Naive thymus-derived CD4-positive, alpha-beta T cell (primary cell): Measurements from ENCODE around the gene LRFN2. TPM values are rescaled to one million over a fixed set of nuclear protein-coding genes. Genes with fewer than 3 reads are reported as not detected.

Experiments used
- ATAC-seq: fragments of 150-1000 bp; cut with Tn5 transposase; 2 replicates; pipeline ENCODE4 v1.10.0; 2021; ENCODE audit warnings: mild to moderate bottlenecking, moderate library complexity
- CTCF ChIA-PET: fragments of 350-600 bp; sonication (Branson Sonifier 250); formaldehyde crosslinking; loops from one replicate; lab custom pipeline; 2021; ENCODE audit warnings: antibody characterized with exemption; lab: Charles Lee
- POLR2A ChIA-PET: fragments of 350-600 bp; sonication (Branson Sonifier 250); formaldehyde crosslinking; loops from one replicate; lab custom pipeline; 2021; ENCODE audit warnings: antibody characterized with exemption, inconsistent platforms; lab: Charles Lee
- DNase-seq, 9 donors: peaks; one replicate each; pipeline versions ENCODE4 v3.0.0 to v3.0.0-alpha.2; 2020 to 2022; ENCODE audit warnings: mixed read lengths in 1 of 9
- H3K27ac ChIP-seq: one replicate; pipeline ENCODE4 v1.7.0; 2013; ENCODE audit warnings: mild to moderate bottlenecking, low read depth, low read length, moderate library complexity
- H3K27me3 ChIP-seq, 2 donors: one replicate each; pipeline ENCODE4 v1.7.0; 2013; ENCODE audit warnings: low read length in 2 of 2, mild to moderate bottlenecking in 2 of 2, moderate library complexity in 2 of 2; ENCODE audit not compliant: control insufficient read depth in 2 of 2, insufficient read depth in 2 of 2
- H3K36me3 ChIP-seq, 3 experiments: 1 replicate in 2 of 3; 2 replicates in 1 of 3; pipeline ENCODE4 v1.7.0; 2013; ENCODE audit warnings: low read length in 3 of 3, mild to moderate bottlenecking in 3 of 3, moderate library complexity in 1 of 3; ENCODE audit not compliant: insufficient read depth in 3 of 3, control insufficient read depth in 2 of 3
- H3K4me1 ChIP-seq, 2 donors: one replicate each; pipeline ENCODE4 v1.7.0; 2013; ENCODE audit warnings: low read length in 2 of 2, mild to moderate bottlenecking in 2 of 2, moderate library complexity in 1 of 2; ENCODE audit not compliant: control insufficient read depth in 2 of 2, insufficient read depth in 2 of 2
- H3K4me3 ChIP-seq: 2 replicates; pipeline ENCODE4 v1.7.0; 2013; ENCODE audit warnings: mild to moderate bottlenecking, low read length
- H3K9me3 ChIP-seq, 3 experiments: 1 replicate in 2 of 3; 2 replicates in 1 of 3; pipeline ENCODE4 v1.7.0; 2013; ENCODE audit warnings: low read length in 3 of 3; ENCODE audit not compliant: control insufficient read depth in 2 of 3
- H3K27ac Mint-ChIP-seq, 9 donors: one replicate each; pipeline ENCODE4 v1.8.0; 2020 to 2022; ENCODE audit warnings: mixed read lengths in 9 of 9, mild to moderate bottlenecking in 8 of 9, moderate library complexity in 5 of 9, inconsistent platforms in 2 of 9
- H3K27me3 Mint-ChIP-seq, 5 donors: one replicate each; pipeline ENCODE4 v1.8.0; 2021 to 2022; ENCODE audit warnings: mixed read lengths in 5 of 5, mild to moderate bottlenecking in 1 of 5
- H3K36me3 Mint-ChIP-seq, 5 donors: one replicate each; pipeline ENCODE4 v1.8.0; 2020 to 2022; ENCODE audit warnings: mixed read lengths in 5 of 5, mild to moderate bottlenecking in 3 of 5, inconsistent platforms in 1 of 5
- H3K4me1 Mint-ChIP-seq, 7 donors: one replicate each; pipeline ENCODE4 v1.8.0; 2020 to 2022; ENCODE audit warnings: mixed read lengths in 7 of 7, mild to moderate bottlenecking in 3 of 7, inconsistent platforms in 1 of 7
- H3K4me3 Mint-ChIP-seq, 10 donors: one replicate each; pipeline ENCODE4 v1.8.0; 2020 to 2022; ENCODE audit warnings: mild to moderate bottlenecking in 10 of 10, mixed read lengths in 10 of 10, moderate library complexity in 6 of 10, inconsistent platforms in 2 of 10
- H3K9me3 Mint-ChIP-seq, 11 donors: one replicate each; pipeline ENCODE4 v1.8.0; 2020 to 2022; ENCODE audit warnings: mixed read lengths in 11 of 11, mild to moderate bottlenecking in 4 of 11, inconsistent platforms in 1 of 11, moderate library complexity in 1 of 11
- intact Hi-C, 2 donors: fragments of 100-400 bp; cut with micrococcal nuclease; formaldehyde crosslinking; loops; one replicate each; pipeline ENCODE4 v1.15.1; 2023
- polyA plus RNA-seq, 2 donors: library from polyadenylated mRNA; unstranded; fragments of 300-500 nt; fragmentation: Illumina TruSeq; gene quantifications; one replicate each; pipeline ENCODE4 v1.2.3, GENCODE V29; 2021
- total RNA-seq, 6 experiments: library from RNA in 5 of 6; stranded (reverse) in 5 of 6; gene quantifications; 1 replicate in 5 of 6; 2 replicates in 1 of 6; pipeline ENCODE4 v1.2.3 and lab custom pipeline; 2021 to 2026

Gene LRFN2
- total and polyA plus RNA-seq, 7 experiments from 2014 or later = 0.13 to 4.6 (median 0.43) TPM; not detected in 2

GRCh38 chr6:40529040-40529439, 58.1 kb downstream of the LRFN2 start:
- no peak overlapping the region for H3K4me3 Mint-ChIP-seq
- no peak for DNase-seq
- no peak overlapping the region for H3K27ac Mint-ChIP-seq
- ChIA-PET CTCF (no interaction called here), POLR2A (no interaction called here)
- ATAC-seq = no peak
- H3K4me1 Mint-ChIP-seq = peaks cover 0 to 4% (median 0%) of the 10 kb centered on the region in 7 donors
- H3K9me3 ChIP-seq = no peaks in the 10 kb centered on the region
- H3K27ac ChIP-seq = no peak overlapping the region
- H3K27me3 ChIP-seq = no peaks in the 10 kb centered on the region
- no peaks in the 10 kb centered on the region for H3K36me3 Mint-ChIP-seq
- H3K4me1 ChIP-seq = no peaks in the 10 kb centered on the region
- no peak overlapping the region for H3K4me3 ChIP-seq
- intact Hi-C loops = no loop called here
- peaks cover 0 to 8% (median 0%) of the 10 kb centered on the region in 5 donors for H3K27me3 Mint-ChIP-seq
- H3K9me3 Mint-ChIP-seq = no peaks in the 10 kb centered on the region
- H3K36me3 ChIP-seq = no peaks in the 10 kb centered on the region

GRCh38 chr6:40528051-40528450, 59.1 kb downstream of the LRFN2 start:
- no peaks in the 10 kb centered on the region for H3K36me3 Mint-ChIP-seq
- ATAC-seq (no peak), DNase-seq (no peak)
- intact Hi-C loops = no loop called here
- Histone ChIP-seq H3K9me3 (no peaks in the 10 kb centered on the region), H3K4me1 (no peaks in the 10 kb centered on the region), H3K36me3 (no peaks in the 10 kb centered on the region), H3K27me3 (no peaks in the 10 kb centered on the region), H3K27ac (no peak overlapping the region), H3K4me3 (no peak overlapping the region)
- no peak overlapping the region for H3K27ac Mint-ChIP-seq
- no peak overlapping the region for H3K4me3 Mint-ChIP-seq
- POLR2A ChIA-PET = no interaction called here
- CTCF ChIA-PET = no interaction called here
- no peaks in the 10 kb centered on the region for H3K9me3 Mint-ChIP-seq
- H3K27me3 Mint-ChIP-seq = peaks cover 0 to 5% (median 0%) of the 10 kb centered on the region in 5 donors
- peaks cover 0 to 1% (median 0%) of the 10 kb centered on the region in 7 donors for H3K4me1 Mint-ChIP-seq

GRCh38 chr6:40526036-40526435, 61.1 kb downstream of the LRFN2 start:
- ChIA-PET POLR2A (no interaction called here), CTCF (no interaction called here)
- no peaks in the 10 kb centered on the region for H3K36me3 Mint-ChIP-seq
- Histone ChIP-seq H3K27ac (no peak overlapping the region), H3K36me3 (no peaks in the 10 kb centered on the region), H3K4me3 (no peak overlapping the region), H3K27me3 (no peaks in the 10 kb centered on the region), H3K4me1 (no peaks in the 10 kb centered on the region), H3K9me3 (no peaks in the 10 kb centered on the region)
- intact Hi-C loops = no loop called here
- no peaks in the 10 kb centered on the region for H3K9me3 Mint-ChIP-seq
- ATAC-seq (no peak), DNase-seq (no peak)
- H3K27ac Mint-ChIP-seq = no peak overlapping the region
- H3K27me3 Mint-ChIP-seq = peaks cover 0 to 3% (median 1%) of the 10 kb centered on the region in 5 donors
- H3K4me3 Mint-ChIP-seq = no peak overlapping the region
- H3K4me1 Mint-ChIP-seq = peaks cover 0 to 3% (median 0%) of the 10 kb centered on the region in 7 donors

- ChIA-PET POLR2A (no interaction called here), CTCF (no interaction called here)
- ATAC-seq (no peak), DNase-seq (no peak)
- no peaks in the 10 kb centered on the region for H3K36me3 Mint-ChIP-seq
- Histone ChIP-seq H3K36me3 (no peaks in the 10 kb centered on the region), H3K27ac (no peak overlapping the region), H3K4me1 (no peaks in the 10 kb centered on the region), H3K4me3 (no peak overlapping the region), H3K27me3 (no peaks in the 10 kb centered on the region), H3K9me3 (no peaks in the 10 kb centered on the region)
- no peak overlapping the region for H3K27ac Mint-ChIP-seq
- no peak overlapping the region for H3K4me3 Mint-ChIP-seq
- H3K4me1 Mint-ChIP-seq = peaks cover 0 to 6% (median 0%) of the 10 kb centered on the region in 7 donors
- H3K9me3 Mint-ChIP-seq = no peaks in the 10 kb centered on the region
- intact Hi-C loops = no loop called here
- peaks cover 0 to 9% (median 5%) of the 10 kb centered on the region in 5 donors for H3K27me3 Mint-ChIP-seq
Measured at GRCh38 chr6:40524797-40525585, 62.2 kb downstream of the LRFN2 start.

GRCh38 chr6:40523505-40524172, 63.5 kb downstream of the LRFN2 start:
- Histone ChIP-seq H3K4me3 (no peak overlapping the region), H3K27ac (no peak overlapping the region), H3K36me3 (no peaks in the 10 kb centered on the region), H3K27me3 (no peaks in the 10 kb centered on the region), H3K9me3 (no peaks in the 10 kb centered on the region), H3K4me1 (peaks cover 0 to 3% of the 10 kb centered on the region in 2 donors)
- peaks cover 0 to 16% (median 8%) of the 10 kb centered on the region in 5 donors for H3K27me3 Mint-ChIP-seq
- ChIA-PET CTCF (no interaction called here), POLR2A (no interaction called here)
- H3K36me3 Mint-ChIP-seq = no peaks in the 10 kb centered on the region
- peaks cover 0 to 12% (median 5%) of the 10 kb centered on the region in 7 donors for H3K4me1 Mint-ChIP-seq
- no peak overlapping the region for H3K4me3 Mint-ChIP-seq
- ATAC-seq (no peak), DNase-seq (no peak)
- H3K9me3 Mint-ChIP-seq = peaks cover 0 to 5% (median 0%) of the 10 kb centered on the region in 11 donors
- intact Hi-C loops = no loop called here
- no peak overlapping the region for H3K27ac Mint-ChIP-seq

GRCh38 chr6:40521496-40521895, 65.7 kb downstream of the LRFN2 start:
- no peaks in the 10 kb centered on the region for H3K36me3 ChIP-seq
- DNase-seq = no peak
- H3K9me3 ChIP-seq = no peaks in the 10 kb centered on the region
- H3K4me1 ChIP-seq = peaks cover 0 to 3% of the 10 kb centered on the region in 2 donors
- no peak overlapping the region for H3K4me3 Mint-ChIP-seq
- ATAC-seq = no peak
- H3K27ac ChIP-seq = no peak overlapping the region
- ChIA-PET CTCF (no interaction called here), POLR2A (interaction anchor here (0.5 kb wide), 1 partner anchor 448 kb away, joined by 3 read pairs; no protein-coding TSS in a partner anchor)
- no peaks in the 10 kb centered on the region for H3K27me3 ChIP-seq
- H3K27ac Mint-ChIP-seq = no peak overlapping the region
- no peak overlapping the region for H3K4me3 ChIP-seq
- intact Hi-C loops = no loop called here
- H3K27me3 Mint-ChIP-seq = peaks cover 0 to 27% (median 16%) of the 10 kb centered on the region in 5 donors
- peaks cover 0 to 5% (median 0%) of the 10 kb centered on the region in 11 donors for H3K9me3 Mint-ChIP-seq
- peaks cover 0 to 12% (median 5%) of the 10 kb centered on the region in 7 donors for H3K4me1 Mint-ChIP-seq
- no peaks in the 10 kb centered on the region for H3K36me3 Mint-ChIP-seq
